SK-N-SH treated with all-trans-retinoic acid at 6 μM for 48 hours (cell line): ENCODE data around the gene GRAMD4.

Source experiments
- ATAC-seq: fragments of 200-7000 bp; cut with Tn5 transposase; 3 replicates; pipeline ENCODE4 v1.9.1; 2020; ENCODE audit warnings: mild to moderate bottlenecking, moderate library complexity
- ARNTL ChIP-seq: fragments of 450-650 bp; formaldehyde crosslinking; IDR thresholded peaks from 2 replicates; pipeline ENCODE4 v1.5.0; 2020; ENCODE audit warnings: low read depth, mild to moderate bottlenecking, moderate library complexity, borderline replicate concordance
- BACH2 ChIP-seq: fragments of 250-450 bp; sonication (Bioruptor Pico); IDR thresholded peaks from 2 replicates; pipeline ENCODE4 v1.9.0; 2021; ENCODE audit warnings: mild to moderate bottlenecking, borderline replicate concordance
- CSDC2 ChIP-seq: fragments of 250-450 bp; sonication (Bioruptor Pico); IDR thresholded peaks from 2 replicates; pipeline ENCODE4 v1.5.0; 2020; ENCODE audit warnings: mild to moderate bottlenecking, moderate library complexity
- ESRRG ChIP-seq: fragments of 250-450 bp; sonication (Bioruptor Pico); IDR thresholded peaks from 2 replicates; pipeline ENCODE4 v1.6.1; 2021; ENCODE audit warnings: mild to moderate bottlenecking
- GLIS3 ChIP-seq: fragments of 250-450 bp; sonication (Bioruptor Pico); IDR thresholded peaks from 2 replicates; pipeline ENCODE4 v1.5.0; 2020; ENCODE audit warnings: mild to moderate bottlenecking, moderate library complexity
- ISL1 ChIP-seq: fragments of 250-450 bp; sonication (Bioruptor Pico); IDR thresholded peaks from 2 replicates; pipeline ENCODE4 v2.1.2; 2022; ENCODE audit warnings: mild to moderate bottlenecking, moderate library complexity
- OSR1 ChIP-seq: fragments of 250-450 bp; sonication (Bioruptor Pico); IDR thresholded peaks from 2 replicates; pipeline ENCODE4 v1.8.0; 2022; ENCODE audit warnings: moderate library complexity, mild to moderate bottlenecking, inconsistent platforms
- PPARA ChIP-seq: fragments of 250-450 bp; sonication (Bioruptor Pico); IDR thresholded peaks from 2 replicates; pipeline ENCODE4 v1.5.0; 2020; ENCODE audit warnings: mild to moderate bottlenecking, borderline replicate concordance
- SNAI2 ChIP-seq: fragments of 250-450 bp; sonication (Bioruptor Pico); IDR thresholded peaks from 2 replicates; pipeline ENCODE4 v1.5.0; 2020; ENCODE audit warnings: mild to moderate bottlenecking, moderate library complexity
- TCF4 ChIP-seq: fragments of 250-450 bp; sonication (Bioruptor Pico); IDR thresholded peaks from 2 replicates; pipeline ENCODE4 v1.8.0; 2021; ENCODE audit warnings: mild to moderate bottlenecking, moderate library complexity, borderline replicate concordance
- TOX ChIP-seq: fragments of 250-450 bp; sonication (Bioruptor Pico); IDR thresholded peaks from 2 replicates; pipeline ENCODE4 v1.8.0; 2021; ENCODE audit warnings: mild to moderate bottlenecking, moderate library complexity, borderline replicate concordance
- ZC3H10 ChIP-seq: fragments of 250-450 bp; sonication (Bioruptor Pico); IDR thresholded peaks from 2 replicates; pipeline ENCODE4 v1.5.1; 2021; ENCODE audit warnings: mild to moderate bottlenecking, moderate library complexity
- ZFP3 ChIP-seq: fragments of 250-450 bp; sonication (Bioruptor Pico); IDR thresholded peaks from 2 replicates; pipeline ENCODE4 v1.5.0; 2020; ENCODE audit warnings: mild to moderate bottlenecking, moderate library complexity
- ZFP30 ChIP-seq: fragments of 450-650 bp; formaldehyde crosslinking; IDR thresholded peaks from 2 replicates; pipeline ENCODE4 v1.5.0; 2022; ENCODE audit warnings: mild to moderate bottlenecking, moderate library complexity
- ZNF565 ChIP-seq: fragments of 450-650 bp; formaldehyde crosslinking; conservative IDR thresholded peaks from 2 replicates; pipeline ENCODE4 v1.5.0; 2020; ENCODE audit warnings: low read depth, mild to moderate bottlenecking, moderate library complexity
- ZNF70 ChIP-seq: fragments of 450-650 bp; formaldehyde crosslinking; IDR thresholded peaks from 2 replicates; pipeline ENCODE4 v1.5.0; 2020; ENCODE audit warnings: mild to moderate bottlenecking, moderate library complexity
- ZNF8 ChIP-seq: fragments of 450-650 bp; formaldehyde crosslinking; IDR thresholded peaks from 2 replicates; pipeline ENCODE4 v1.5.0; 2020; ENCODE audit warnings: mild to moderate bottlenecking, moderate library complexity
- TF ChIP-seq, protein P1 (sequence below): fragments of 250-450 bp; sonication (Bioruptor Pico); IDR thresholded peaks from 2 replicates; pipeline ENCODE4 v1.8.0; 2021; ENCODE audit warnings: low read depth, mild to moderate bottlenecking, moderate library complexity, borderline replicate concordance
- TF ChIP-seq, protein P2 (sequence below): fragments of 250-450 bp; sonication (Bioruptor Pico); IDR thresholded peaks from 2 replicates; pipeline ENCODE4 v1.5.1; 2020; ENCODE audit warnings: low read depth, mild to moderate bottlenecking, moderate library complexity
- TF ChIP-seq, protein P3 (sequence below): fragments of 250-450 bp; sonication (Bioruptor Pico); IDR thresholded peaks from 2 replicates; pipeline ENCODE4 v1.8.0; 2020; ENCODE audit warnings: mild to moderate bottlenecking, moderate library complexity, borderline replicate concordance
- TF ChIP-seq, protein P4 (sequence below): fragments of 250-450 bp; sonication (Bioruptor Pico); IDR thresholded peaks from 2 replicates; pipeline ENCODE4 v1.5.1; 2021; ENCODE audit warnings: mild to moderate bottlenecking, moderate library complexity

The GRAMD4 gene

DNA sequence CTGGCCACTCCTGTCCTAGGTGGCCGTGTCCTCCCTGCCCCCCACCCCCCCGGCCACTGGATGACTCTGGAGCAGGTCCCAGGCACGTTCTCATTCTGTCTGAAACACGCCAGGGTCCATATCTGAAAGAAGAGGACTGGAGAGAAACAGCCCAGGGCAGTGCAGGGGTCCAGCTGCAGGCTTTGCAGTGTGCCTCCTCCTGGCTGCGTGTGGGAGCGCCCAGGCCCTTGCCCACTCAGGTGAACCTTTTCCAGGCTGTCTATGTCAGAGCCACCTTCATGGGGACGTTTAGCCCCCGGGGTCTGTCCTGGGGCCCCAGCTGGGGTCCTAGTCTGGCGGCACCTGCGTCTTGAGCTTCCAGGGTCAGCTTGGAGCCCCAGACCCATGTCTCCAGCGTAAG is 15.6 kb downstream of the GRAMD4 start:
- TF ChIP-seq ZNF565: no peak
- TF ChIP-seq CSDC2: no peak
- peak; percentile 35; the same call in 2 of the 3 replicates for ATAC-seq

DNA sequence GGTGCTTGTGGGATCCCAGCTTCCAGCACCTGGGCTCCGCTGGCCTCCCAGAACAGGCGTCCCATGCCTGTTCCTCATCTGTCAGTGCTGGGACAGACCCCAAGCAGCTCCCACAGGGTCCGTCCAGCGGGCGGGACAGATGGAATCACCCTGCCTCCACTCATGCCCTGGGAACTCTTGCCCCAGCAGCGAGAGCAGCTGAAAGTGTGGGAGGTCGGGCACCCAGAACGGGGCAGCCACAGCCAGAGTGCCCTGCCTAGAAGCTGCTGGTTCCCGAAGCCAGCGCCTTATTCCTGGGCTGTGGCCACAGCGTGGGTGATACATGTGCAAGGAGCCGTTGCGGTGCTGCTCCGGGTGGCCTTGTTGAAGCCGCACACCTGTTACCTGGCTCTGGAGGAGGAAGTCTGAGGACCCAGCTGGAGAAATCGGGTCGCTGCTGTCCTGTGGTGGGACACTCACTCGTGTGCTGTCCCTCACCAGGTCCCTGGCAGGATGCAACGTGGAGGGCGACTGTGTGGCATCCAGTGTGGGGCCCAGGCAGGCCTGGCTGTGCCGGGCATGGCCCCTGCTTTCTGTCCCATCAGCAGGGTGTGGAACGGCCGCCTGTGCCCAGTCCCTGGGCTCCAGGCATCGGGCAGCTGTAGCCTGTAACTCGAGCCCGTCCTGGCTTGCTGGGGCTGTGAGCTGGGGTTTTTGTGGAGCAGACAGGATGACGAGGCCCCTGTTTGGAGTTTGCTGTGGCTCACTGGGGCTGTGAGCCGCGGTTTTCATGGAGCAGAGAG is 16.2 kb downstream of the GRAMD4 start:
- peak; percentile 23; the same call in 2 of the 3 replicates for ATAC-seq
- no peak for TF ChIP-seq OSR1
- no peak for TF ChIP-seq ARNTL (CRISPR knock-in tag)
- no peak for TF ChIP-seq ZC3H10 (CRISPR knock-in tag)
- TF ChIP-seq, protein P1, sequence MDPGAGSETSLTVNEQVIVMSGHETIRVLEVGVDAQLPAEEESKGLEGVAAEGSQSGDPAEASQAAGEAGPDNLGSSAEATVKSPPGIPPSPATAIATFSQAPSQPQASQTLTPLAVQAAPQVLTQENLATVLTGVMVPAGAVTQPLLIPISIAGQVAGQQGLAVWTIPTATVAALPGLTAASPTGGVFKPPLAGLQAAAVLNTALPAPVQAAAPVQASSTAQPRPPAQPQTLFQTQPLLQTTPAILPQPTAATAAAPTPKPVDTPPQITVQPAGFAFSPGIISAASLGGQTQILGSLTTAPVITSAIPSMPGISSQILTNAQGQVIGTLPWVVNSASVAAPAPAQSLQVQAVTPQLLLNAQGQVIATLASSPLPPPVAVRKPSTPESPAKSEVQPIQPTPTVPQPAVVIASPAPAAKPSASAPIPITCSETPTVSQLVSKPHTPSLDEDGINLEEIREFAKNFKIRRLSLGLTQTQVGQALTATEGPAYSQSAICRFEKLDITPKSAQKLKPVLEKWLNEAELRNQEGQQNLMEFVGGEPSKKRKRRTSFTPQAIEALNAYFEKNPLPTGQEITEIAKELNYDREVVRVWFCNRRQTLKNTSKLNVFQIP (CRISPR knock-in tag): no peak
- TF ChIP-seq, protein P2, sequence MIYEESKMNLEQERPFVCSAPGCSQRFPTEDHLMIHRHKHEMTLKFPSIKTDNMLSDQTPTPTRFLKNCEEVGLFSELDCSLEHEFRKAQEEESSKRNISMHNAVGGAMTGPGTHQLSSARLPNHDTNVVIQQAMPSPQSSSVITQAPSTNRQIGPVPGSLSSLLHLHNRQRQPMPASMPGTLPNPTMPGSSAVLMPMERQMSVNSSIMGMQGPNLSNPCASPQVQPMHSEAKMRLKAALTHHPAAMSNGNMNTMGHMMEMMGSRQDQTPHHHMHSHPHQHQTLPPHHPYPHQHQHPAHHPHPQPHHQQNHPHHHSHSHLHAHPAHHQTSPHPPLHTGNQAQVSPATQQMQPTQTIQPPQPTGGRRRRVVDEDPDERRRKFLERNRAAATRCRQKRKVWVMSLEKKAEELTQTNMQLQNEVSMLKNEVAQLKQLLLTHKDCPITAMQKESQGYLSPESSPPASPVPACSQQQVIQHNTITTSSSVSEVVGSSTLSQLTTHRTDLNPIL (CRISPR knock-in tag): no peak
- no peak for TF ChIP-seq TCF4 (CRISPR knock-in tag)
- TF ChIP-seq ZFP3 (CRISPR knock-in tag): no peak
- TF ChIP-seq, protein P3, sequence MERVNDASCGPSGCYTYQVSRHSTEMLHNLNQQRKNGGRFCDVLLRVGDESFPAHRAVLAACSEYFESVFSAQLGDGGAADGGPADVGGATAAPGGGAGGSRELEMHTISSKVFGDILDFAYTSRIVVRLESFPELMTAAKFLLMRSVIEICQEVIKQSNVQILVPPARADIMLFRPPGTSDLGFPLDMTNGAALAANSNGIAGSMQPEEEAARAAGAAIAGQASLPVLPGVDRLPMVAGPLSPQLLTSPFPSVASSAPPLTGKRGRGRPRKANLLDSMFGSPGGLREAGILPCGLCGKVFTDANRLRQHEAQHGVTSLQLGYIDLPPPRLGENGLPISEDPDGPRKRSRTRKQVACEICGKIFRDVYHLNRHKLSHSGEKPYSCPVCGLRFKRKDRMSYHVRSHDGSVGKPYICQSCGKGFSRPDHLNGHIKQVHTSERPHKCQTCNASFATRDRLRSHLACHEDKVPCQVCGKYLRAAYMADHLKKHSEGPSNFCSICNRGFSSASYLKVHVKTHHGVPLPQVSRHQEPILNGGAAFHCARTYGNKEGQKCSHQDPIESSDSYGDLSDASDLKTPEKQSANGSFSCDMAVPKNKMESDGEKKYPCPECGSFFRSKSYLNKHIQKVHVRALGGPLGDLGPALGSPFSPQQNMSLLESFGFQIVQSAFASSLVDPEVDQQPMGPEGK (CRISPR knock-in tag): no peak
- TF ChIP-seq SNAI2 (CRISPR knock-in tag): no peak
- no peak for TF ChIP-seq ZNF8 (CRISPR knock-in tag)
- no peak for TF ChIP-seq ZNF565
- no peak for TF ChIP-seq GLIS3
- TF ChIP-seq CSDC2: no peak
- no peak for TF ChIP-seq ISL1
- TF ChIP-seq ESRRG (CRISPR knock-in tag): no peak
- TF ChIP-seq ZFP30 (CRISPR knock-in tag): no peak
- no peak for TF ChIP-seq TOX (CRISPR knock-in tag)
- TF ChIP-seq, protein P4, sequence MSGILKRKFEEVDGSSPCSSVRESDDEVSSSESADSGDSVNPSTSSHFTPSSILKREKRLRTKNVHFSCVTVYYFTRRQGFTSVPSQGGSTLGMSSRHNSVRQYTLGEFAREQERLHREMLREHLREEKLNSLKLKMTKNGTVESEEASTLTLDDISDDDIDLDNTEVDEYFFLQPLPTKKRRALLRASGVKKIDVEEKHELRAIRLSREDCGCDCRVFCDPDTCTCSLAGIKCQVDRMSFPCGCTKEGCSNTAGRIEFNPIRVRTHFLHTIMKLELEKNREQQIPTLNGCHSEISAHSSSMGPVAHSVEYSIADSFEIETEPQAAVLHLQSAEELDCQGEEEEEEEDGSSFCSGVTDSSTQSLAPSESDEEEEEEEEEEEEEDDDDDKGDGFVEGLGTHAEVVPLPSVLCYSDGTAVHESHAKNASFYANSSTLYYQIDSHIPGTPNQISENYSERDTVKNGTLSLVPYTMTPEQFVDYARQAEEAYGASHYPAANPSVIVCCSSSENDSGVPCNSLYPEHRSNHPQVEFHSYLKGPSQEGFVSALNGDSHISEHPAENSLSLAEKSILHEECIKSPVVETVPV: no peak
- no peak for TF ChIP-seq PPARA (CRISPR knock-in tag)
- no peak for TF ChIP-seq ZNF70 (CRISPR knock-in tag)

DNA sequence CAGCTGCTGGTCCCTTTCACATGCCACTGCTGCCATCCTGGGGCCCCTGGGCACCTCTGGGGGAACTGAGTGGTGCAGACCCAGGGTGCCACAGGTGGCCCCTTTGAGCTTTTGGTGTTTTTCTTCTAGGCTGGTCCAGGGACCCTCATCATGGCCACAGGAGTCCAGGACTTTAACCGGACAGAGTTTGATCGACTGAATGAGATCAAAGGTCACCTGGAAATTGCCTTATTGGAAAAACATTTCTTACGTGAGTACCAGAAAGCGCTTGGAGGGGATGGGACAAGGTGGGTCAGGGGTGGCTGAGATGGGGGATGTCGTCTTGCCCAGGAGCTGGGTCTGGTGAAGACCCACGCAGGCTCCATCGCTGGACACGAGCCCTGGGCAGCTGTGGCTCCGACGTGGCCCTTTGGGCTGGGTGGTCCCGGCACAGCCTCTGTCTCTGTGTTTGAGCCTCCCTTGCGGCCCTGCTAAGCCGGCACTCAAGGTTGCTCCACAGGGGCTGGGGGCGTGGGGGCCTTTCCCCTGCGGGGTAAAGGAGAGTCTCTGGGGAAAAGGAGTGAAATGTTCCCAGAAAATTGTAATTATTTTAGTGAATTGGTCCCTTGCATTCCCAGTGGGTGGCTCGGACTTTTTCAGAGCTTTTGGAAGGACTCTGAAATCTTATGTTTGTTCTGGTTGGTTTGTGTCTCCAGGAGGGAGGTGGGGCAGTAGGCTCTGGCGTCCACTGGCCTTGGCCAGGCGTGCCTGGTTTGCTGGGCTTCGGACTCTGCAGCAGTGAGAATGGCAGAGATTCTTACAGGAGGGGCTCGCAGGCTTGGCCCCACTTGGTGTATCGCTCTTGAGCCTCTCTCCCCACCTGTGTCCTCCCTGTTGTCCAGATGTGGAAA is 17.8 kb downstream of the GRAMD4 start:
- no peak for ATAC-seq
- TF ChIP-seq ARNTL (CRISPR knock-in tag) (no peak), BACH2 (no peak), PPARA (CRISPR knock-in tag) (no peak)
- TF ChIP-seq, protein P3 (CRISPR knock-in tag): no peak
